Loucy (cell line): ENCODE measurements around the gene SYNM.

ENCODE experiments used
- CTCF ChIP-seq: fragments of 200-600 bp; sonication (generic); conservative IDR thresholded peaks from 2 replicates; pipeline ENCODE4 v1.5.1; 2014; ENCODE audit warnings: mild to moderate bottlenecking, antibody characterized with exemption, low read length
- EZH2phosphoT487 ChIP-seq: fragments of 200-600 bp; IDR thresholded peaks from 2 replicates; pipeline ENCODE4 v1.6.1; 2018; ENCODE audit warnings: antibody characterized with exemption, mild to moderate bottlenecking, moderate library complexity, borderline replicate concordance

- TF ChIP-seq CTCF (no peak), EZH2phosphoT487 (no peak)
These were observed 40.9 kb downstream of the SYNM start for GRCh38 chr15:99145778-99146177.
